ENCODE measurements around the gene RAB22A.

Gene RAB22A

DNA sequence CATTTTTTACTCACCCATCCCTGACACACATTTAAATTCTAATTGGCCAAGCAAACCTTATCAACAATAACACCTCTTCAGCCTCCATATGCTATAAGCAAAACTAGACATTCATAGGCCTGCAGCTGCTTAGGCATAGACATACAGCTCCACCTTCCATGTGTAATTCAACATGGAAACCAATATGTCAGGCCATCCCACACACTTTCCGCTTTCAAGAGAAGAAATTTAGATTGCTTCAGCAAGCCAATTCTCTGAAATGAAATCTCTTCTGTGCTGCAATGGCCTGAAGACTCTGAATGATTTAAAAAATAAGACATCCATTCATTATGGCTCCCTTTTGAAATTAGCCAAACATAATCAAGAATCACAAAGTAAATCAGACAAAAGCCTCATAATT, 4.5 kb upstream of the RAB22A start:
- no peak for DNase-seq

DNA sequence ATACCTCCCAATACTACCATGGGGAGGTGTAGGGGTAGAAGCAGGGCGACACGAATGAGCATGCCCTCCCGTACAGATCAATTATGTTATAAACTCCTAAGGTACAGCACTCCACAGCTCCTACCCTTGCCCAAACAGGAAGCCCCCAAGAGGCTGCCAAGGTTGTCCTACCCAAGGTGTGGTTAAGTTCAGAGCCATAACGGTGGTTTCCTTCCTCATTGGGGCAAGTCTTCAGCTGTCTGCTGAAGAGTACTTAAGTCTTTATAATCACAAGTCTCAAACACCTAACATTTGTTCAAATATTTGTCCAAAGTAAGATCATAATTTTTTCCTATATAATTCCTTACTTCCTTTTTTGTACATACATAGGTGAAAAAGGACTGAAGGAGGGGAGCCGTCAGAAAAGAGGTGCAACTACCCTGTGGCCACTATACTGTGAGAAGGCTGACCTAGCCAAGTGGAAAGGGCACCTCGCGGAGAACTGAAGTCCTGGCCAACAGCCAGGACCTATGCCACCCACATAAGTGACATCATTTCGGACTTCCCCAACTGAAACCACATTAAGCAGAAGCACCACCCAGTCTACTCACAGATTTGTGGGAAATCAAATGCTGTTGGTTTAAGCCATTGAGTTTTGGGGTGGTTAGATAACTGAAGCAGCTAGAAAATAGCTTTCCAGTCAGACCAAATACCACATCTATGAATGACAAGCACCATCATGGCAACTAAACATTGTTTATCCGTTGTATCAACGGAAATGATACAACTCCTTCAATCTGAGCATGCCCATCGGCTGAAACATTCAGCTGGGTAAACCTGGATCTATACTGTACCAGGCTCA, 2.9 kb upstream of the RAB22A start:
- DNase-seq, result peak; percentile 96

DNA sequence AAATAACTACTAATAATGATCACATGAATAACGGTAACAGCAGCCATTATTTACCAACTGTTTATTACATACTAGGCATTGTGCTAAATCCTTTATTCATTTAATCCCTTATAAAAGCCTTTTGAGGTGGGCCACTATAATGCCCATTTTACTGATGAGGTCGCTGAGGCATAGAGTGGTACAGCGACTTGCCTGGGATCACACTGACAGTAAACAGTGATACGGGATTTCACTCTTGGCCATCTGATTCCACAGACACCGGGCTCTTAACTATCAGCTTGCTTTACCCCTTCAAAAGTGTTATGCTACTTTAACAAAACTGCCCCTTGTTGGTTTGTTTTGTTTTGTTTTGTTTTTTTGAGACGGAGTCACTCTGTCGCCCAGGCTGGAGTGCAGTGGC, 2.2 kb upstream of the RAB22A start:
- DNase-seq, result no peak

DNA sequence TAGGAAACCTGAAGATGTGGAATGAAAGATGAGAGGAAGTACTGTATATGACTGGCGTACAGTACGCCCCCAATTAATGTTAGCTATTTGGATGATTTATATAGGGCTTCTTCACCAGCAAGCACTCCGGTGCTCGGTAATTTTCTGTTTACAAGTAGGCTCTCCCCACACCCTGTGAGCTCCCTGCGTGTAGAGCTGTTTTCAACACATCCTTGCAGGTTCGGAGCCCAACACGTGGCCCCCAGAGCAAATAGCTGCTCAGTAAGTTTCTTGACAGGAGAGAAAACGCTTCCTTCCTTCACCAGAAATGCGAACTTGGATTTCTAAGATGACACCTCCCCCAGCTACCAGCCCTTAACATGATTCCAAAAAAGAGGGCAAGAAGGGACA, 1.2 kb upstream of the RAB22A start:
- no peak for DNase-seq

DNA sequence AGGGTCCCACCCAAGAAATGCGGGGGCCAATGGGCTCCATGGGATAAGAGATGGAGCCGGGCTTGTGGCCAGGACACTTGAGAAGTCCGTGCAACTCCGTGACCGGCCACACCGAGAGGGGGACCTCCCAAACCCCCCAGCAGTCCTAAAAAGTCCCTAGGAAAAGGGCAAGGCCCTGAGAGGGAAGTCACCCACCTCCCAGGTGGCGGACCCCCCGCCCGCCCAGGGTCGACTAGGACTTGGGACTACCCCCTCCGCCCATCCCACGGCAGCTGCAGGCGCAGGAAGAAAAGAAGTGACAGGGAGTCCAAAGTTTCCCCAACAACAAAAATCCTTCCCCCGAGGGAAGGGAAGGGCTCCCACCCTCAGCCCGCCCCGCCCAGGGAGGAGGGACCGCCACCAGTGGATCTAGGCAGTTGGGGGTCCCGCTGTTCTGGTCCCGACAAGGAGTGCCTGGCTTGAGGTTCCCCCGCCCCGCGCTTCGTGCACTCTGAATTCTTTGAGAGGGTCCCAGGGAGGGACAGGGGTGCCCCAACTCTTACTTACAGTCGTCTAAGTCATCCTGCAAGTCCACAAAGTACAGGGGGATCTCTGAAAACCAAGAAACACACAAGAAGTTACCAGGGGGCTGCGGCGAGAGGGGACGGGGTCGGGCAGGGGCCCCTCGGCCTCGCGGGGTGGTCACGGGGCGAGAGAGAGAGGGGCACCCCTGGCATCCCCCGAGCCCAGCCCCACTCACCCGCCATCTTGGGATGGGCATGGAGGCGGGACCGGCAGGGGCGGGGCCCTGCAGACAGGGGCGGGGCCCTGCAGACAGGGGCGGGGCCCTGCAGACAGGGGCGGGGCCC, 611 bp upstream of the RAB22A start:
- peak; percentile 72 for DNase-seq

DNA sequence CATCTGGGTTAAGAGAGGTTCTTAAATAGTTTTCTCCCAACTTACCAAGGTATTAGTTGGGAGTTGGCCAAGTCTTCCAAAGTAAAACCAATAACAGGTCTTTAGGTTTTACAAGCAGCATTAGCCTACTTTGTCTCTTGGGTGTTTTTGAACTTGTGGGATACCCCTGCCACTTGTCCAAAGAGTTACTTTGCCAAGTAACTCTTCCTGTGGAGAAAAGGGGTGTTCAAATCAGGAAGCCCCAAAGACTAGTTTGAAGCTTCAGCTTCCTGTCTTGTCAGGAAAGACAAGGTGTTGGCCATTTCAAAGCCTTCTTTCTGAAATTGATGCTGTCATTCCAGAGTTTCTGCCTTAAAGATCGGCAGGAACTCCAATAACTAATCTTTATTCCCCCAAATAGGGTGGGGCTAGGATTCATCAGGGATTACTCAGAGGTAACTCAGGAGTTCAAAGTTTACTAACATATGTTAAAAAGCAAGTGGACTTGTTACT, 822 bp downstream of the RAB22A start:
- peak; percentile 22 for DNase-seq

DNA sequence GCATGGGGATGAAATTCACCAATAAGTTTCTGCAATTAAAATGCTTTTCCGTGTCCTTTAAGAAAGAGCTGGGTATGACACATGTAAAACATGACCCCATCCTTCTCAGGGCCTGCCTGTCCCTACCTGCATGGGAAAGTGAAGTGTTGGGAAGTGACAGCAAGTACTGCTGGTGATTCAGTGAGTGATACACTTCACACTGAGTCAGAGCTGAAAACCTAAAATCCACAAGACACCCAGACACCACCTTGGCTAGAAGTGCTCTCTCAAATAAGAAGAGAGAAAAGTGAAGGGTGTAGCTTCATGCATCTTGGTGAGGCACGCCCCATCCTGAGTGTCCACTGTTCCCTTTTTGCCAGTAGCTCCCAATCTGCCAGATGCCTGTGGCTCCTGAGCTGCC, 3.3 kb downstream of the RAB22A start:
- no peak for DNase-seq

DNA sequence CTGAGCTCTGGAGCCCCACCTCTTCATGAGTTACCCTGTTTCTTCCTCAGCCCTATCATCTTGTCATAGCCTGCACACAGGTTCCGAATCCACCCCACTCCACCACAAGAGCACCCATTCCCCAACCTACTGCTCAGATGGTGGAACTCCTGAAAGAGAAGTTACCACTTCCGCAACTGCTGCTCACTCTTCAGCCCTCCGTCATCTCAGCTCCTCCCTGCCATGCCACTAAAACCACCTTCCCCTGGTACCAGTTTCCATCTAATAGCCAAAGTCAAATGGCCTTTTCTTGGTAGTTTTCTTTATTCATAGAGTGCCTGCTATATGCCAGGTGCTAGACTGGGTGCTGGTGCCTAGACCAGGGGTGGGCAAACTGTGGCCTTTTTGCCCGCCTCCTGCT, 3.9 kb downstream of the RAB22A start:
- DNase-seq, result peak; percentile 30

DNA sequence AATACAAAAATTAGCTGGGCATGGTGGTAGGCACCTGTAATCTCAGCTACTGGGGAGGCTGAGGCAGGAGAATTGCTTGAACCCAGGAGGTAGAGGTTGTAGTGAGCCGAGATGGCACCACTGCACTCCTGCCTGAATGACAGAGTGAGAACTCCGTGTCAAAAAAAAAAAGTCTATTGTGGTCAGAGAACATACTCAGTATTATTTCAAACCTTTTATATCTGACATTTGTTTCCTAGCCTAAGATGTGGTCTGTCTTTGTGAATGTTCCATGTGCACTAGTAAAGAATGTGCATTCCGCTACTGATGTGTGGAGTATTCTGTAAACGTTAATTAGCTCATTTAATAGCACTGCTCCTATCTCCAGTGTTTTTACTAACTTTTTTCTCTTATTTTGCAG, 11.7 kb downstream of the RAB22A start:
- no peak for DNase-seq

DNA sequence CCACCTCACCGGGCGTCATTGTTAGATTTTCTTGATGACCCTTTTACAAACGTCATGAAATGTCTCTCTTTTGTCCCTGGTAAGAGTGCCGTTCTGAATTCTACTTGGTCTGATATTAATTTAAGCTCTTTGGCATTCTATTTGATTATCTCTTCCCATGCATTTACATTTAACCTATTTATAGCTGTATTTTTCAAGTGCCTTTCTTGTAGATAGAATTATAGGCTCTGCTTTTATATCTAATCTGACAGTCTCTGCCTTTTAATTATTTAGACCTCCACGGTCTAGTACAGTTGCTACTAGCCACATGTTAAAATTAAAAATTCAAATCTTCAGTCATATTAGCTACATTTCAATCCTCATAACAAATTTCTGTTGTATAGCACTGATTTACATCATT, 12.6 kb downstream of the RAB22A start:
- DNase-seq, result no peak

DNA sequence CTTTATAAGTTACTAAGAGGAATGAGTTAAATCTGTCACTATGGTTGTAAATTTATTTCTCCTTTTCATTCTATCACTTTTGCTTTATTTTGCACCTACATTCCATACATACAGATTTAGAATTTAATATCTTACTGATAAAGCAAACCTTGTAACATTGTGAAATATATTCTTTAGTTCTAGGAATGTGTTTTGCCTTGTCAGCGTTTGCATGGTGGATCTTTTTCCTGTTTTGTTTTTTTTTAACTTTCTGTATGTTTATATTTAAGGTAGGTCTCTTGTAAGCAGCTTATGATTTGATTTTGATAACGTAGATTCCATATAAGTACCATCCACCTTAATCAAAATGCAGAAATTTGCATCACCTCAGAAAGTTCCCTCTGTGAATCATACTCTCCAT, 16.4 kb downstream of the RAB22A start:
- no peak for DNase-seq

DNA sequence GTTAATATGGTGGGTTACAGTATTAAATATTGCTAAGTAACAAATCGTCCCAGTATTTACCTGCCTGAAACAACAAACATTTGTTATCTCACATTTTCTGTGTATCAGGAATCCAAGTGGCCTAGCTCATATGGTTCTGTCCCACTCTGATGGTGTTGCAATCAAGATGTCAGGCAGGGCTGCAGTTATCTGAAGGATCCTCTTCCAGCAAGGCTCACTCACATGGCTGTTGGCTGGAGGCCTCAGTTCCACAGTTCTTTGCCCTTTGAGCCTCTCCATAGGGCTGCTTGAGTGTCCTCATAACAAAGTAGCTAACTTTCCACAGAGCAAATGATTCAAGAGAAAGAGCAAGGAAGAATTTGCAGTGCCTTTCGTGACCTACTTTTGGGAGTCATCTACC, 17.7 kb downstream of the RAB22A start:
- no peak for DNase-seq

DNA sequence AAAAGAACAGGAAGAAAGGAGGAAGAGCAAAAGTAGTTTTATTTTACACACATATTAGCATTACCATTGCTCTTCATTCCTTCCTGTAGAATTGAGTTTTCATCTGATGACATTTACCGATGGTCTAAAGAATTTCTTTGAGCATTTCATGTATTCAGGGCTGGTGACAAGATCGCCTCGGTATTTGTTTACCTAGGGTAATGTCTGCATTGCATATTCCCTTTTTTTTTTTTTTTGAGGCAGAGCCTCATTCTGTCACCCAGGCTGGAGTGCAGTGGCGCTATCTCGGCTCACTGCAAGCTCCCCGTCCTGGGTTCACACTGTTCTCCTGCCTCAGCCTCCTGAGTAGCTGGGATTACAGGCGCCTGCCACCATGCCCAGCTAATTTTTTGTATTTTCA, 19.3 kb downstream of the RAB22A start:
- no peak for DNase-seq

DNA sequence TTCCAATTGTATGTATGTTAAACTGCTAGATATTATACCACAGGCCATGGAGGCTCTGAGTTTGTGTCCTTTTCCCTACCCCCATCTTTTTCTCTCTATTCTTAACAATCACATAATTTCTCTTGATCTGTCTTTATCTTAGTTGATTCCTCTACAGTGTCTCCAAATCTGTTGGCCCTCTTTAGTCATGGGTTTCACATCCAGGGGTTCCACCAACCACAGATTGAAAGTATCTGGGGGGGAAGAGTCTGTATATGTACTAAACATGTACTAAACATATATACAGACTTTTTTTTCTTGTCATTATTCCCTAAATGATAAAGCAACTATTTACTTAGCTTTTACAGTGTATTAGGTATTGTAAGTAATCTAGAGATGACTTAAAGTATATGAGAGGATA, 20.2 kb downstream of the RAB22A start:
- no peak for DNase-seq

DNA sequence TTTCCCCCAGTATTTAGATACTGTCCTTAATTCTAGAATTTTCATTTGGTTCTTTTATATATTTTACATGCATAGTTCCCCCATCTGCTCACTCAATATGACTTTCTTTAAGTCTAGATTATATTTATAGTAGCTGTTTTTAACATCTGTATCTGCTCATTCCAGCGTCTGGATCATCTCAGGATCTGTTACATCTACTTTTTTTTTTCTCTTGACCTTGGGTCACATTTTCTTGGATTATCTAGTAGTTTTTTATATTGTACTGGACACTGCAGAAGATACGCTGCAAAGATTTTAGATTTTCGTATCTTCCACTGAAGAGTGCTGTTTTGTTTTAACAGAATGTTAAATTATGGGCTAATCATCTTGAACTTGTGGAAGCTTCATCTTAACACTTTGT, 20.7 kb downstream of the RAB22A start:
- no peak for DNase-seq

DNA sequence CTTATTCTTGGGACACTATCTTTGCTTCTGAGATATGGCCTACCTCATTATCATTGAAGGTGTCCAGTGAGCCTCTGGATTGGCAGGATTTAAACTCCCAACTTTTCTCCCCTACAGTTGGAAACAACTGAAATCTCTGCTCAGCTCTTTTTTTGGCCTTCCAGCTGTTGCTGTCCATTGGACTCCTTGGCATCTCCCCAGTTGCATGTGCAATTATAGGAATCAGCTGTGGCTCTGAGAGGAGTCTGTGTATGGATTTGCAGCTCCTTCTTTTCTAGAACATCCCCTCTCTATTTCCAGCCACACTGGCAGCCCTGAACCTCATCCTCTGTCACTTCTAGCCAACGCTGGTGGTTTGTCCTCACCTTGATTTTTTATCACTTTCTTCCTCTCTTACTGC, 21.2 kb downstream of the RAB22A start:
- DNase-seq, result no peak

DNA sequence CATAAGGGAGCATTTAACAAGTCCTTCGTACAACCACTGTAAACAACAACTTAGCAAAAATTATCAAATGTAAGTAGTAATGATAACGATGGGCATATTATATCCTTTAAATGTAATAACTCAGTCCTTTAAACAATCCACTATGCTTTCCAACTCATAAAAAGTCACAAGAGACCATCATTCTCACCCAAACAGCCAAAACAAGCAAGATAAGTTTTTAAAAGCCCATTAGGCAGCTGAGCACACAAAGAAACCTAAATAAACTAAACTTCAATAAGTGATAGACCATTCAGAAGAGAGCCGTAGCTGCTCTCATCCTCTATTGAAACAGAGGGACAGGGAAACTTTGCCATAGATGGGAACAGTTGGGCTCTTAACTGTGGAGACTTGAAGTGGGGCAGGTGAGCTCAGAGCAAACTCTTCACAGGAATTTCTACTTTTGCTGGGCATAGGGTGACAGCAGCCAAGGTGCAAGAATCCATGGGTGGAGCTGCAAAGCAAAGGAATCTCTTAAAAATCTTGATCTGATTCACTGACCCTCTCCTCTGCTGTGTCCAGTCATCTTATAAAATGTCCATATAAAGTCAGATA, 22.5 kb downstream of the RAB22A start:
- DNase-seq, result no peak

DNA sequence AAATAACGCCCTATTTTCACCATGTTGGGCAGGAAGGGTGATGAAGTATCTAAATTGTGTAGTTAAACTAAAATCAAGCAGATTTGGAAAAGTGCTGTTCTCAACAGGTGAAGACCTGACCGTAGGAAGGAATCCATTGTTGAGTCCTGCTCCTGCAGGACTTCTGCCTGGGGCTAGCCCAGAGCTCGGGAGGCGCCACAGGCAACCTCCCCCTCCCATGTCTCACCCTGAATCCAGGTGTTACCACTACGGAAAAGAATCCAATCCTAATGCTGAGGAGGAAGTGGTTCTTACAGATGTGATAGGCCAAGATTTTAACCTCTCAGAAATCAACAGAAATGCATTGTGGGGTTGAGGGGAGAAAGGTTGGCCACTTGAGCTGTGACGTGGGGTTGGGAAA, 30.2 kb downstream of the RAB22A start:
- no peak for DNase-seq

DNA sequence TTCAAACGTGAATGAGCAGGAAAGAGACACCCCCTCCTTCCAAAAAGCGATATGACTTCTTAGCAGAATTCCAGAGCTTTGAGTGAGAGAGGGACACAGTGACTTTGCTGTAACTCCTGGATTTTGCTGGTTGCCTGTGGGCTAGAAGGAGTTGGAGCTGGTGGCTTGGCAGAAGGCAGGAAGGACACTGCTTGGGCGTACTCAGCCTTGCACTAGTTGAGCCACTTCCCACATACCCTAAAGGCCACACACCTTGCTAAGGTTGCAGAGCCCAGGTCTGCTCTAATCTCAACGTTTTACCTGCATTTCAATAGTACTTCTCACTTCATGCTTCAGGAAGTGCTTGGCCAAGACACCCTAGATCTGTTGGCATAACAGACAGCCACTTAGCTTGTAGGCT, 30.6 kb downstream of the RAB22A start:
- DNase-seq, result no peak

DNA sequence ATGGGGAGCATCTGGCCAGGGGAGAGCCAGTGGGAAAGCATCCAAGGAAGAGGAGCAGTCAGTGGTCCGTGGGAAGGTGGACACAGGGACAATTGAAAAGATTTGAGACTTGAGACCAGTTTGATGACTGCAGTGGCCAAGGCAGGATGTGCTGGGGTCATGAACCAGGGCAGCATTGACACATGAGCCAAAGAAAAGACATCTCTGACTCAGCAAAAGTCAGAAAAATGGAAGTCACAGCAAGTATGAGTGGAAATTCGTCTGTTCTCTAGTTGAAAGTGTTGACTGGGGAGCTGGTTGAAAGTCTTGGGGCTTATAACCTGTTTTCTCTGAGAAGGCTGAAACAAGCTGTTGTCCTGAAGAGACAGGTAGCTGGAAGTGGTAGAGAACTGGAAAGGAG, 31.3 kb downstream of the RAB22A start:
- no peak for DNase-seq

DNA sequence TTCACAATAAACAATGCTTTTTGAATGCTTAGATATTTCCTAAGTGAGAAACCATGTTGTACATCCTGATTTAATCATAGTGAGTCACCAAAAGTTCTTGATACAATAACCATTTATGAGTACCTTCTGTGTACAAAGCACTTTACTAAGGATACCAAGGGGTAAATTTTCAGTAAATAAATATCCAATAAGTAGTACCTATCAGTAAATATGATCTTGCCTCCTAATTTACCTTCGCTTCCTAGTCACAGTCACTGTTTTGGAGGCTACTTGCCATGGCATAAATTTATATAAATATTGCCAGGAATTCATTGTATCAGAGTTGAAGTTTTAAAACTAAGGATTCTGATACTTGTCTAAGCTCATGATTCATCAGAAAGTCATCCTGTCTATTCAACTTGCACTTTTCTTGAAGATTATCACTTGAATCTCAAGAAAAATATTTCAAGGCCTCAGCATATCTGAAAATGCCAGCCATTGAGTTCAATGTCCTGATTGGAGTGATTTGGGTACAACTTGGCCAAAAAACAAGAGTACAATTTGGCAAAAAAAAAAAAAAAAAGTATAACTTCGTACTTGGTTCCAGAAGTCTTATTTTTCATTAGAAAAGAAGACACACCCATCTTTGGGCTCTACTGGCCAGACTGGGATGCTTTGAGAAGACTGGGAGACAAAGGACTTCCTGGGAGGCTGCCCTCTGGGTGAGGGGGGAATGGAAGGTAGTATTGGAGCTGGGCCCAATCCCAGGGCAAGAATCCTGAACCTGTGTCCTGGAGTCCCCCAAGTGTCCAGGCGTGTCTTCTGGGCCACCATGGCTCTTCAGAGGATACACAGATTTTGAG, 32.8 kb downstream of the RAB22A start:
- no peak for DNase-seq

DNA sequence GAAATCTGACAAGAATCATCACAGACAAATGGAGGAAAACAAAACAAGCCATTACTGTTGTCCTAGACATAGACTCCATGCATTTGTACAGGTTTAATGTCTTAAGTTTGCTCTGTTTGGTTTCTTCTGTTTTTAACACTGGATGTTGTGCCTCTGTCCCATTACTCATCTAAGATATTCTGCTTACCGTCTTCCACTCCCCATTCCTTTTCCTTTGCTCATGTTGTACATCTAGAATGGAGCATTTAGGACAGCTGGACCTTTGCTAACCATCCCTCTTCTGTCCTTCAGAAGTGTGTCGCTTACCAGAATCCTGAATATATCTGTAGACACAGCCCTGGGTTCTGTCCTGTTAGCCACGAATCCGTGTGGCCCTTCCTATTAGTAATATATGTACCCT, 35.2 kb downstream of the RAB22A start:
- DNase-seq, result no peak

DNA sequence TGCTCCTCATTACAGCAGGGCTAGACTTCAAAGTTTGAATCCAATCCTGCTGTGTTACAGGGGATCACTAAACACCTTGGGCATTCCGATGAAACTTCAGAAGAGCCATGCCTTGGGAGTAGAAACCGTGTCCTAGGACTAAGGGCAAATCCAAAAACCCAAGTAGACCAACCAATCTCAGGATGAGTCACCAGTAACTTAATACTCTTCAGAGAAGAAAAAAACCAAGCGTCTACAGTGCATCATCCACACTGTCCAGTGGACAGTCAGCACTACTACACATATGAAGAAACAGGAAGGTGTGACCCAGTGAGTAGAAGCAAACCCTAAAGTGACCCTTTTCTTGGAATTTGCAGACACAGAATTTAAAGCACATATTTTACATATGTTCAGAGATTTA, 40.1 kb downstream of the RAB22A start:
- peak; percentile 8 for DNase-seq
